DND-41 (cell line): ENCODE results near the gene PCNX2.

Experiments used
- ATAC-seq: fragments of 200-7000 bp; cut with Tn5 transposase; 3 replicates; pipeline ENCODE4 v1.9.1; 2021; ENCODE audit warnings: low read depth; ENCODE audit not compliant: insufficient read depth
- DNase-seq: peaks from one replicate; pipeline ENCODE4 v3.0.0-alpha.2; 2020
- H2AFZ ChIP-seq: 2 replicates; pipeline ENCODE4 v1.6.0; 2012; ENCODE audit warnings: low read depth, low read length
- H3K27ac ChIP-seq: 2 replicates; pipeline ENCODE4 v1.5.1; 2012; ENCODE audit warnings: low read length, inconsistent platforms
- H3K27me3 ChIP-seq: fragments of 200-600 bp; sonication (generic); 2 replicates; pipeline ENCODE4 v1.6.0; 2012; ENCODE audit warnings: low read length, mild to moderate bottlenecking, inconsistent platforms; ENCODE audit not compliant: insufficient read depth, poor library complexity
- H3K36me3 ChIP-seq: 2 replicates; pipeline ENCODE4 v1.5.1; 2012; ENCODE audit warnings: low read length, inconsistent platforms; ENCODE audit not compliant: insufficient read depth
- H3K4me1 ChIP-seq: 2 replicates; pipeline ENCODE4 v1.5.1; 2012; ENCODE audit warnings: mild to moderate bottlenecking, low read length; ENCODE audit not compliant: insufficient read depth
- H3K4me2 ChIP-seq: 2 replicates; pipeline ENCODE4 v1.6.0; 2012; ENCODE audit warnings: mild to moderate bottlenecking, moderate library complexity, low read length, inconsistent platforms; ENCODE audit not compliant: insufficient read depth
- H3K4me3 ChIP-seq, 2 experiments: fragments of 200-600 bp in 1 of 2; shearing (Covaris generic) in 1 of 2; 2 replicates each; pipeline ENCODE4 v1.5.1; 2012 to 2016; ENCODE audit warnings: inconsistent platforms in 2 of 2, low read length in 2 of 2, mild to moderate bottlenecking in 2 of 2, low read depth in 1 of 2, moderate library complexity in 1 of 2
- H3K79me2 ChIP-seq: 2 replicates; pipeline ENCODE4 v1.6.0; 2012; ENCODE audit warnings: low read length, inconsistent platforms; ENCODE audit not compliant: insufficient read depth
- H3K9ac ChIP-seq: 2 replicates; pipeline ENCODE4 v1.6.0; 2012; ENCODE audit warnings: low read depth, mild to moderate bottlenecking, inconsistent platforms, low read length, moderate library complexity
- H3K9me3 ChIP-seq: 2 replicates; pipeline ENCODE4 v1.5.1; 2012; ENCODE audit warnings: low read length, moderate library complexity, mild to moderate bottlenecking, inconsistent platforms; ENCODE audit not compliant: insufficient read depth, severe bottlenecking
- H4K20me1 ChIP-seq: 2 replicates; pipeline ENCODE4 v1.6.0; 2012; ENCODE audit warnings: low read length; ENCODE audit not compliant: insufficient read depth
- EZH2 ChIP-seq: IDR thresholded peaks from 3 replicates; pipeline ENCODE4 v1.6.1; 2012; ENCODE audit warnings: borderline replicate concordance, low read depth, mild to moderate bottlenecking, moderate library complexity, low read length, inconsistent platforms; ENCODE audit not compliant: severe bottlenecking
- TF ChIP-seq, protein P1 (sequence below): IDR thresholded peaks from 2 replicates; pipeline ENCODE4 v1.5.1; 2012; ENCODE audit warnings: borderline replicate concordance, low read length, moderate library complexity, mild to moderate bottlenecking; ENCODE audit not compliant: poor library complexity, severe bottlenecking; ENCODE audit errors: extremely low read depth

Gene PCNX2

DNA sequence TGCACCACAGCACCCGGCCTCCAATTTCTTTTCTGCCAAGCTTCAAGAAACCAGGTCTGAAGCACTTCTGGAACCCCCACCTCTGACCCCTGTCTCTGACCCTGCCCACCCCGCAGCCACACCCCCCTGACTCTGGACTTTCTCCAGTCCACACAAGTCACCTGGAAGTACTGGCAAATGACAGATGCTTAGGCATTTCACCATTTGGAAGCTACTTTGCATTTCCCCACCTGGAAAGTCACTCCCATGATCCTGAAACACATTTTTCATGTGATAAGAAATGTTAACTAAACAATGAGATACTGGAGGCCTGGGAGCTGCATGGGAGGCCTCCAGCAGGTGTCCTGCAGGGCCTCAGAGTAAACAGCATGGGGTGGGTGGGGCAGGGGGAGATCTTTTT lies 299.4 kb downstream of the PCNX2 start:
- H3K4me2 ChIP-seq, result no peak overlapping the region
- no peak overlapping the region for H3K4me3 ChIP-seq
- H3K27ac ChIP-seq, result no peak overlapping the region
- ATAC-seq (no peak), DNase-seq (no peak)
- no peak for TF ChIP-seq EZH2
- TF ChIP-seq, protein P1, sequence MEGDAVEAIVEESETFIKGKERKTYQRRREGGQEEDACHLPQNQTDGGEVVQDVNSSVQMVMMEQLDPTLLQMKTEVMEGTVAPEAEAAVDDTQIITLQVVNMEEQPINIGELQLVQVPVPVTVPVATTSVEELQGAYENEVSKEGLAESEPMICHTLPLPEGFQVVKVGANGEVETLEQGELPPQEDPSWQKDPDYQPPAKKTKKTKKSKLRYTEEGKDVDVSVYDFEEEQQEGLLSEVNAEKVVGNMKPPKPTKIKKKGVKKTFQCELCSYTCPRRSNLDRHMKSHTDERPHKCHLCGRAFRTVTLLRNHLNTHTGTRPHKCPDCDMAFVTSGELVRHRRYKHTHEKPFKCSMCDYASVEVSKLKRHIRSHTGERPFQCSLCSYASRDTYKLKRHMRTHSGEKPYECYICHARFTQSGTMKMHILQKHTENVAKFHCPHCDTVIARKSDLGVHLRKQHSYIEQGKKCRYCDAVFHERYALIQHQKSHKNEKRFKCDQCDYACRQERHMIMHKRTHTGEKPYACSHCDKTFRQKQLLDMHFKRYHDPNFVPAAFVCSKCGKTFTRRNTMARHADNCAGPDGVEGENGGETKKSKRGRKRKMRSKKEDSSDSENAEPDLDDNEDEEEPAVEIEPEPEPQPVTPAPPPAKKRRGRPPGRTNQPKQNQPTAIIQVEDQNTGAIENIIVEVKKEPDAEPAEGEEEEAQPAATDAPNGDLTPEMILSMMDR, result no peak
- H3K27me3 ChIP-seq, result no peaks in the 10 kb centered on the region
- peaks cover 33% of the 10 kb centered on the region for H3K36me3 ChIP-seq
- H3K4me1 ChIP-seq, result no peaks in the 10 kb centered on the region
- no peaks in the 10 kb centered on the region for H4K20me1 ChIP-seq
- no peak overlapping the region for H2AFZ ChIP-seq
- H3K9ac ChIP-seq, result no peak overlapping the region
- no peaks in the 10 kb centered on the region for H3K79me2 ChIP-seq
- H3K9me3 ChIP-seq, result peaks cover 13% of the 10 kb centered on the region

DNA sequence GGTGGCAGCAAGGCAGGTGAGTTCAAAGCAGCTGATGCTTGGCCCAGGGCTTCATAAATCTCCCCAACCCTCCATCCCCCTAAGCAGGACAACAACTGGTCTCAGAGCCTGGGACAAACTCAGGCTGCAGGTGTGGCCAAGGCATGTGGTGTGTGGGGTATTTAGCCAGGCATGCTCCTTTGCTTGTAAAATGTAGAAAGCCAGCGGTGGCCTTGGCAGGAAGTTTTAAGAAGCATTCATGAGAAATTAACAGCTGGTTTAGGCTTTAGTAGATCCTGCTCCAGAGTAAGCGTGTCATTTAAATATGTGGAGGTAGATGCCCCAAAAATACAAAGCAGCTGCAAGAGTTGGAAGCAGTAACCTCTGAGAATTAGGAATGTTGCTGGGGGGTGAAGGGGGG lies 300.3 kb downstream of the PCNX2 start:
- Histone ChIP-seq H2AFZ (no peak overlapping the region), H3K36me3 (peaks cover 30% of the 10 kb centered on the region), H3K9ac (no peak overlapping the region), H3K9me3 (peaks cover 13% of the 10 kb centered on the region), H3K79me2 (no peaks in the 10 kb centered on the region), H3K4me2 (no peak overlapping the region), H3K27me3 (no peaks in the 10 kb centered on the region), H4K20me1 (no peaks in the 10 kb centered on the region), H3K4me1 (peaks cover 7% of the 10 kb centered on the region), H3K4me3 (no peak overlapping the region), H3K27ac (no peak overlapping the region)
- ATAC-seq (no peak), DNase-seq (no peak)
- no peak for TF ChIP-seq EZH2
- TF ChIP-seq, protein P1, result no peak

DNA sequence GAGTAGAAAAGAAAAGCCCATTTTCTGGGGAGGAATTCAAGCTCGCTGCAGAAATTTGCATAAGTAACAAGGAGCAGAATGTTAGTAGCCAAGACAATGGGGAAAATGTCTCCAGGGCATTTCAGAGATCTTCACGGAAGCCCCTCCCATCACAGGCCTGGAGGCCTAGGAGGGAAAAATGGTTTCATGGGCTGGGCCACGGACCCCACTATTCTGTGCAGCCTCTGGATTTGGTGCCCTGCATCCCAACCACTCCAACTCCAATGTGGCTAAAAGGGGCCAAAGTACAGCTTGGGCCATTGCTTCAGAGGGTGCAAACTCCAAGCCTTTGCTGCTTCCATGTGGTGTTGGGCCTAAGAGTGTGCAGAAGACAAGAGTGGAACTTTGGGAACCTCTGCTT lies 302.0 kb downstream of the PCNX2 start:
- no peak overlapping the region for H3K4me3 ChIP-seq
- H3K9me3 ChIP-seq, result peaks cover 13% of the 10 kb centered on the region
- H3K27ac ChIP-seq, result no peak overlapping the region

More for the DNA sequence above, 302.0 kb downstream of the PCNX2 start:
- H3K4me2 ChIP-seq, result no peak overlapping the region
- no peaks in the 10 kb centered on the region for H3K79me2 ChIP-seq
- no peak overlapping the region for H2AFZ ChIP-seq
- H4K20me1 ChIP-seq, result no peaks in the 10 kb centered on the region
- DNase-seq, result no peak
- H3K9ac ChIP-seq, result no peak overlapping the region
- H3K4me1 ChIP-seq, result peaks cover 7% of the 10 kb centered on the region
- no peak for ATAC-seq
- no peak for TF ChIP-seq EZH2
- TF ChIP-seq, protein P1, result no peak
- H3K36me3 ChIP-seq, result peaks cover 18% of the 10 kb centered on the region
- no peaks in the 10 kb centered on the region for H3K27me3 ChIP-seq
